ENCODE measurements around the gene ARHGEF28.

Gene ARHGEF28

GRCh38 chr5:73735032-73735734 is 109.2 kb downstream of the ARHGEF28 start:
- no peak for DNase-seq (ENCODE audit: low spot score)

- DNase-seq (ENCODE audit: low spot score): no peak
These were observed 113.7 kb downstream of the ARHGEF28 start for GRCh38 chr5:73739650-73740049.

GRCh38 chr5:73740274-73740790 is 114.3 kb downstream of the ARHGEF28 start:
- no peak for DNase-seq (ENCODE audit: low spot score)

GRCh38 chr5:73743161-73743560 is 117.2 kb downstream of the ARHGEF28 start:
- DNase-seq (ENCODE audit: low spot score): no peak

- DNase-seq (ENCODE audit: low spot score): no peak
These were observed 119.8 kb downstream of the ARHGEF28 start for GRCh38 chr5:73745836-73746235.

- no peak for DNase-seq (ENCODE audit: low spot score)
These were observed 120.6 kb downstream of the ARHGEF28 start for GRCh38 chr5:73746608-73747007.

- DNase-seq (ENCODE audit: low spot score): no peak
These were observed 121.8 kb downstream of the ARHGEF28 start for GRCh38 chr5:73747696-73748380.

GRCh38 chr5:73748510-73749400 is 122.8 kb downstream of the ARHGEF28 start:
- DNase-seq (ENCODE audit: low spot score): no peak

GRCh38 chr5:73749485-73750270 is 123.7 kb downstream of the ARHGEF28 start:
- DNase-seq (ENCODE audit: low spot score): no peak

- no peak for DNase-seq (ENCODE audit: low spot score)
These were observed 125.4 kb downstream of the ARHGEF28 start for GRCh38 chr5:73751254-73751914.

GRCh38 chr5:73754254-73754653 is 128.3 kb downstream of the ARHGEF28 start:
- DNase-seq (ENCODE audit: low spot score): no peak

- no peak for DNase-seq (ENCODE audit: low spot score)
These were observed 131.4 kb downstream of the ARHGEF28 start for GRCh38 chr5:73757416-73757815.

- no peak for DNase-seq (ENCODE audit: low spot score)
These were observed 133.8 kb downstream of the ARHGEF28 start for GRCh38 chr5:73759771-73760170.

GRCh38 chr5:73763300-73764032 is 137.5 kb downstream of the ARHGEF28 start:
- no peak for DNase-seq (ENCODE audit: low spot score)

GRCh38 chr5:73764586-73764985 is 138.6 kb downstream of the ARHGEF28 start:
- DNase-seq (ENCODE audit: low spot score): no peak

- DNase-seq (ENCODE audit: low spot score): no peak
These were observed 139.0 kb downstream of the ARHGEF28 start for GRCh38 chr5:73764996-73765395.

GRCh38 chr5:73766902-73767301 is 140.9 kb downstream of the ARHGEF28 start:
- DNase-seq (ENCODE audit: low spot score): no peak

GRCh38 chr5:73770172-73771025 is 144.4 kb downstream of the ARHGEF28 start:
- no peak for DNase-seq (ENCODE audit: low spot score)

GRCh38 chr5:73774924-73775323 is 148.9 kb downstream of the ARHGEF28 start:
- no peak for DNase-seq (ENCODE audit: low spot score)
